NT2/D1 (cell line): ENCODE data around the gene SAMD8.

Experiments used
- SUZ12 ChIP-seq: IDR thresholded peaks from 2 replicates; pipeline ENCODE4 v1.6.1; 2011; ENCODE audit not compliant: insufficient read length, insufficient read depth; ENCODE audit errors: extremely low read depth
- ZNF274 ChIP-seq: IDR thresholded peaks from 2 replicates; pipeline ENCODE4 v1.6.1; 2011; ENCODE audit warnings: mild to moderate bottlenecking, low read depth, low read length

- no peak for TF ChIP-seq ZNF274
- TF ChIP-seq SUZ12, result no peak
These were observed 3.4 kb upstream of the SAMD8 start for GRCh38 chr10:75107756-75108683.
